IPS-NIHi11 (cell line): ENCODE measurements around the gene MTUS2.
A peak's percentile ranks its signal among the peaks of the same experiment; 100 is the strongest.

Source experiments
- DNase-seq: peaks from one replicate; pipeline ENCODE4 v3.0.0; 2012; ENCODE audit warnings: mixed read lengths, low spot score

MTUS2 gene

DNA sequence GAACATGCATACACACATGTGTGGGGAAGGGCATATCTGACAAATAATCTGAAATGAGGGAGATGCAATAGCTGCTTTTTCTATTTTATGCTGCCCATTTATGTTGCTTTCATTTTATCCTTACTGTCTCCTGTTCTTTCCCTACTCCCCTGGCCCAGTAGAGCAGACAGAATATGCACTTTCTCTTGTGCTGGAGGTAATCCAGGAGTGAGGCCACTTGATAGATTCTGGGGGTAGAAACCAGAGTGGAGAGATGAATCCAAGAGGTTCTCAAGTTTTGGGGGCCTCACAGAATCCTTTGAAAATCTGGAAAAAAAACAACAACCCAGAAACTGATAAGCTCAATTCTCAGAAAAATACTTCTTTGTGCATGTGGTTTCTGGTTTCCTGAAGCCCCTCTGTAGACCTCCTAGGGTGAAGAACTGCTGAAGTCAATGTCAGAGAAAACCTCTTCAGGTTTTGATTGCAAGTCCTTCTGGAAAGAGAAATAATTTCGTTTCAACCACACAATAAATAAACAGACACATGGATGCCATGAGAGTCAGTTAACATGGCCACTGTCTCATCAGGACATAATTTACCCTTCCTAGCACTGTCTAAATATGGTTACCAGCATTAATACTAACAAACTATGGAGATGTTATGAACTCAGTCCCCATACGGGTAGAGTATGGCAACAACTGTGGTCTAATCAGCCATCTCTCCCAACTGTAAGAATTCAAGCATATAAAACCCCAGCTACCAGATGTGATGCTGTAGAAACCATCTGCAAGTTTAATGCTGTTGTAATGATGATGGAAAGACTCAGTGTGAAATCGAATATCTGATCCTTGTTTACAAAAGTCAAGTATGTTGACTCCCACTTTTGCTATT is 419.8 kb downstream of the MTUS2 start:
- no peak for DNase-seq

DNA sequence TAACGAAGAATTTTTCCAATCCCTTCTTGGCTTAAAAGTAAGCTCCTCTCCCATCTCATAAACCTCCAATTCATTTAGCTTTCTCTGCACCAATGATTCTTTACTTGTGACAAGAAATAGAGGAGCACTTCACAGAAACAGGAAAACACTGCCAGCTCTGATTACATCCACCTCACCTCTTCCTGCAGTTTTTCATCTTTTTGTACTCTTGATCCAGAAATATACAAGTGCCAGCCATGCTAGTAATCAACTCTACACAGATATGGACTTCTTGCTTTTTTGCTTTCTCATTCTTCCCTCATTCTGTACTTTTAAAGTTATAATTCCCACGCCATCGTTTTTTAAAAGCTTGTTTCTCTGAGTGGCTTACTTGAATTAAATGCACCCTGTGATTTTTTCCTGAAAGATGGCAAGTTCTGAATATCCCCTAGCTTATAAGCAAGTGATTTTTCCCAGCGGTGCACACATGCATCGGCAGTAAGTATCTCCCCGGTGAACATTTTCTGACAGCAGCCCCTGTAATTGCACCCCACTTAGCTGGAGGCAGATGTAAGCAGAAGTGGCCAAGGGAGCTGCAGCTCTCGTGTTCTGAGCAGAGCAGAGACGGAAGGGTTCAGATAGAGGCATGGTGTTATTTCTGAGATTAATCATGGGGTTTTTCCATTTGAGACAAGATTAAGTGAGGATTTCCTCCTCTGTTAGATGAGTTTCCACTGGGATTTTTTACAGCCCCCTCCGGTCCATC is 434.7 kb downstream of the MTUS2 start:
- DNase-seq = no peak

DNA sequence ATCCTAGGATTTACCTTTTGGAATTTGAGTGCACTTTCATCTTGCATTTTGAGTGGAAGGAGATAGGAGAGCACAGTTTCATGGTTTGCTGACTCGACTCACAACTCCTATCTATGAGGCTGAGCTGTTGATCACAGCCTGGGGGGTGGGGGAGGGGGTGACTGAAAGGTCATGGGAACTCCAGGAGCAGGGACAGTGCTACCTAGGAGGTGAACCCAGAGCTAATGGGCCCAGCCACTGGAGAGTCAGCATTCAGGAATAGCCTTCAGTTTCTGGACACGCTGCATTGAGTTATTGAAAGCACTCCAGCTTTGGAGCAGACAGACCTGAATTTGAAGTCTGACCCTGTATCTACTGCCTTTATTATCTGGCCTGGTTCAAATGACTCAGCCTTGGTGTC is 435.4 kb downstream of the MTUS2 start:
- no peak for DNase-seq

GRCh38 chr13:29260684-29261083 is 440.5 kb downstream of the MTUS2 start:
- DNase-seq = peak; percentile 17

DNA sequence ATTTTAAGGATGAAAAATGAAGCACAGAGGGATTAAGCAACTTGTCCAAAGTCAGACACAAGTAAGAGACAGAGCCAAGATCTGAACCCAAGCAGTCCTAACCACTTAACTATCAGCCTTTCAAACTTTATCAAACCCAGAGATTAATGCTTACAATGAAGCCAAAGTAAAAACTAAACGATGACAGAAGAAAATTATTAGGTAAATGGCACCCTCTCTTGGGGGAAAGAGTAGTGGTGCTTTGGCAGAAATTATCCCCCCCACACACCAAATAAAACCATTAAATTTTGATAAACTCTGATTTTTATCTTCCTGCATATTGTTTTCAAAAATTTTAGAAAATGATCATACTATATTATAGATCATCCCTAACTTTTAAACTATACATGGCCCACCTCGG is 446.1 kb downstream of the MTUS2 start:
- DNase-seq = no peak

DNA sequence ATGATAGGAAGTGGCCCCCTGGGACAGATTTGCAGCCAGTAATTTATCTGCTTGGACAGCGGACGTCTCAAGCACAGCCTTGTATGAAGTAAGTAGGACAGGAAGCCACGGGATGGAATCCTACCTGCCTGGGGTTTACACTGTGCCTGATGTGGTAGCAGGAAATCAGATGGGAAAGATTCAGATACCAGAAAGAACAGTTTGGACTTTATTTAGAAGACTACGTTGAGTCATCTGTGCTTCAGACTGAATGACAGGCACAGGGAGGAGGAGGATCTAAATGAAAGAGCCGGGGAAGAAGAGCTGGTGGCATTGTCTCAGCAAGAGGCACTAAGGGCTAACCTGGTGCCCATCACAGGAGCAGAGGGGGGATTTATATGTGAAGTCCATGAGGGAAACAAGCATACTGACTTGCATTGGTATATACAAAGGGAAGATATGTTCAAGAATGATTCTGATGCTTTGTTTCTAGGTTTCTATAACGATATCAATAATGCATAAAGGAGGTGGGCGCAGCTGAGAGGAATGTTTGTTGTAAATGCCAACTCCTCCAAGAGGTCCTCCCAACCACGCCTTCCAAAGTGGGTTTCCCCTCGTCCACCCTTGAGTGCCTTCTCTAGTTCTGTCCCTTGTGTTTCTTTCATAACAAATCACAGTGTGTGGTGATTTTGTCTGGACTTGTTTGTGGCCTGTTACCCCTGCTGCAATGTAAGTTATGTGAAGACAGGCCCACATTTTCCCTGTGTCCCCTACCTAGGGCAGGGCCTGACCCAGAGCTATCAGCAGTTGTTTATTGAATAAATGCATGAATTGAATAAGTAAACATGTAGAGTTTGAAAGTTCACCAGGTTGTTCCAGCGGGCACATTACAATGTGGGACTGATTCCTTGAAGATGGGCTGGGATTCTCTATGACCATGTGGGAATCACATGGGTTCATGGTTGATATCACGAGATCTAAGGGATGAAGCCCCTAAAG is 446.9 kb downstream of the MTUS2 start:
- DNase-seq = no peak

DNA sequence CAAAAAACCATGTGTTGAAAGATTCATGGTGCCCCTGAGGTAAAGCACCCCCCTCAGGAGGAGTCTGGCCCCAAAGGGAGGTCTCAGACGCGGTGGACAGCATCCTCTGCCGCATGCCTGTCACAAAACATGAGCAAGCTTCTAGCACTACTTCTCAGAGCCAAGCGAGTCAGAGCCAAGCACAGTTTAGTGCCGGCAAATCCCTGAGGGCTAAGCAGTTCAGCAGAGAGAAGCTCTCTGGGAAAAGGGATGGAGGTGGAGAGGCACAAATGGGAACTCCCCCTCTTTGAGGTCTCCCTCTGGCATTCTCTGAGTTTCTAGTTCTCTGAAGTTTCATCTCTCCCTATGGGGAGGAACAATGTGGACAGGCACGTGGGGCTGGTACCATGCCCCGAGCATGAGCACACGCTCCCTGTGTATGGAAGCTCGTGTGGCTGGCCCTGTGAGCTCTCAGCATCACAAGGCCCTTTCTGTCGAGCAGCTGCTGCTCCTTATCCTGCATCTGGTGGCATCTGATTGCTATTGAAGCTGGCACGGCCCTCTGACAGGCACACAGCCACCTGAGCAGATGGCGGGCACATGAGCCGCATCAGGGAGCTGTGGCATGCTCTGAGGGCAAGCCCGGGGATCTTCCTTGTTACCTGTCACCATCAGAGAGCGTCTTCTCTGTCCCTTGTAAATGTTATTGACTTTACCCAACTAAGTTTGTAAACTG is 450.3 kb downstream of the MTUS2 start:
- no peak for DNase-seq

- no peak for DNase-seq
Measured at GRCh38 chr13:29271606-29272005, 451.5 kb downstream of the MTUS2 start.

DNA sequence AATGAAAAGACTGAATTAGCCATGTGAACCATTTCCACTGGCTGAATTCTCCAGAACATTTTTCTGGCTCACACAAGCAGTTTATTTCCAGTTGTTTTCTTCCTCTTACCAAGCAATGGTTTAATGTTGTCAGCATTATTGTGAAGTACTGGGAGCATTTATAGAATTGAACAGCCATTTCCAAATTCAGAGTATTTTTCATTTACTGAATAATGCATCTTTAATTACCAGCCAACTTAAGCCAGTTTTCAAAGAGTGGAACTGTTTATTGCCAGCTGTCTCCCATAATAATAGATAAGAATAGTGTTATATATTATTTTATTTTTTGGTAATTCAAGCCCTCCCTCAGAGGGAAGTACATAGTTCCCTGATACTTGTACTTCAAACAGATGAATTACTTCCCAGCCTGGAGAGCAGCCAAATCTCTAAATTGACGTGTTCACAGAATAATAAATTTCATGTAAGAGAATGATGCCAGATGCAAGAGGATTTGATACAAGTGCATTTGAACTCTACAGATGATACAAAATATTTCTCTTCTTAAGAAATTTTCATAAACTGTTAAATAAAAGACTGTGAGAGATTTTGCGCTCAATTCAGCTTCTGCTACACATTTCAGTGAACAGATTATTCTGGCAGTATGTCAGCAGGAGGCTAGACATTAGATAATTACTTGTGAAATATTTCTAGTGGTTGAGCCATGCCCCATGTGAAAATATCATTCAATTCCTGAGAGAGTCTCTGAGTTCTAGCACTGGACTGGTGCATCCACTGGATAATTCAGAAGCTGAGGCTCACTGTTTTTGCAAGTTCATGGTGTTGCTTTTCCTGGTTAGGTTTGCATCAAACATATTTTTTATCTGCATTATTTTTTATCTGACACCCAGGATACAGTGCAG is 459.5 kb downstream of the MTUS2 start:
- no peak for DNase-seq

DNA sequence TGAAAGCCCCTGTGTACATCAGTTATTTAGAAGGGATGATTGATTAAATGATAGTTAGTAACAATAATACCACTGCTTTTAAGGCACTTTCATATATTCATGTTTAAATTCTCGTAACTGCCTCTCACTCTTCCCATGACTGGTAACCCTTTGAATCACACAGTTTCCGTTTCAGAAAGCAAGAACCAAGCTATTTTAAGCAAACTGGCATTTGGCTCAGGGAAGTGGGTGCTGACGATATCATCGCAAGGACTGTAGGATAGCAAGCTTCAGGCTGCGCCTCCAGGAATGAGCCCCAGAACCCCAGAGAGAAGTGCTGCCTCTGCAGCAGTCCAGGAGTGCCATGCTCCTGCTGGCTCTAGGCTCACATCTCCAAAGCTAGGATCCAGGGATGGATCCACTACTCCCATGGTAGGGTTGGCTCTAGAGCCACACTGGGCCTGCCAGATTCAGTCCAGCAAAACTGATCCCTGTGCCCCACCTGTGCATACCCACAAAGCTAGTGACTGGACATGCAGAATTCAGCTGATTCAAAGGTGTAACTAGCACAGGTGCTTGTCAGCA is 461.9 kb downstream of the MTUS2 start:
- DNase-seq = no peak

GRCh38 chr13:29284726-29285125 is 464.6 kb downstream of the MTUS2 start:
- DNase-seq = no peak

GRCh38 chr13:29287237-29287636 is 467.1 kb downstream of the MTUS2 start:
- no peak for DNase-seq

GRCh38 chr13:29292045-29292444 is 471.9 kb downstream of the MTUS2 start:
- DNase-seq = no peak

GRCh38 chr13:29294821-29295220 is 474.7 kb downstream of the MTUS2 start:
- no peak for DNase-seq

DNA sequence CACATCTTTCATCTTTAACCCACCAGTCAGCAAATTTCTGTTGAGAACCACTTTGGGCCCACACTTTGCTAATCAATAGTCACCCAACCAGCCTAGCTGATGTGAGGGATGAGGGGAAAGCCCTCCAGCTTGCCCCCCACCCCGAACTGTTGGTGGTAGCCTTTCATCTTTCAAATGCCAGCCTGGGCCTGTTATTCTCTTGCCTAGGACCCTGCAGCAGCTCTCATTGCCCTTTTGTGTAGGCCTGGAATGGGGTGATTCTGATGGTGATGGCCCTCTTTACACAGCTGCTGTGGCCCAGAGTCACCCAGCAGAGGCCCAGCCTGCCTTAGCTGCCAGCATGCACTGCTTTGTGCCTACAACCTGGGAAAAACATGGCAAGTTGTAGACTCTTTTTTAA is 480.9 kb downstream of the MTUS2 start:
- peak; percentile 35 for DNase-seq

GRCh38 chr13:29304148-29304547 is 484.0 kb downstream of the MTUS2 start:
- no peak for DNase-seq

DNA sequence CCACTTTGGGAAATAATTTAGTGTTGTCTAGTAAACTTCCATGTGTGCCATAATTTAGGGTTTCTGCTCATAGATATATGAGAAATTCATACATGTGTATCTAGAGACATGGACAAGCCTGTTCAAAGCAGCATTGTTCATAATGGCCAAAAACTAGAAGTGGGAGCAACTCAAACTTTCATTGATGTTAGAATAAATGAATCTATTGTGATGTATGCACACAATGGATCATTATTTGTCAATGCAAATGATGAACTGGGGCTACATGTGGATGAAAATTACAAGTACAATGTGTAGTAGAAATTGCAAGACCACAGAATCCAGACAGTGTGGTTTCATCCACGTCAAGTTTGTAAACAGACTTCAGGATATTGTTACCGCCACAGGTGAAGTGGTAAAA is 490.7 kb downstream of the MTUS2 start:
- no peak for DNase-seq

DNA sequence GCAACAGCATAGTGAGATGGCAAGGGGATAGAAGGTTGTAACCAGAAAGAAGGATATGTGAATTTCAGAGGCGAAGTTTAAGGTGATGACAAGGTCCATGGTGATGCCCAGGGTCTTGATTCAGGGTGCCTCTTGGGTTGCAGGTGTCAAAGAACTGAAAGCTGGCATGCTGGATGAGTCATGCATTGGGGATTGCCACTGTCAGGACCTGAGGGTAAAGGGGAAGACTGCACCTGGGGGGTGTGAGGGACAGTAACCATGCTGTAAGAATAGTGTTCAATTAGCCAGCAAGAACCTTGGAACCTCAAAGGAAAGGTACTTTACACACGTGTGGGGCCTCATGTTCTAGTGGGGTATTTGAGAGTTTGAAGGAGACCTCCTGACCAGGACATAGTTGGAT is 495.7 kb downstream of the MTUS2 start:
- DNase-seq = no peak

DNA sequence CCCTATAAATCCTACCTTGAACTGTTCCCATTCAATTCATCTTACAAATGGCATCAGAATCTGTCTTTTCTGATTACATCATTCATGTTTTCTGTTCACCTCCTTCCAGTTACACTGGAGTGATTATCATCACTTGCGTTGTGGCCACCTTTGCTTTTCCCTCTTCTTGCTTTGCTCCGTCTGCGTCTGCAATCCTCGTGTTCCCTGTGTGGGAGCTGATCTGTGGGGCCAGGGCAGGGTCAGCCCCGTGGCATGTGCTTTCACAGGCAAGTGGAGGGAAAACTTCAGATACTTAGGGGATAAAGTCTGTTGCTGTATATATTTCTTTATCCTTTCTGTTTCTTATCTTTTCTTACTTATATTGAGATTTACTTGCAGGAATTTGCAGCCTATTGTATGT is 497.7 kb downstream of the MTUS2 start:
- DNase-seq = no peak

- DNase-seq = no peak
Measured at GRCh38 chr13:29318741-29319140, 498.6 kb downstream of the MTUS2 start.
